H1 (cell line): Measurements from ENCODE around the gene VSTM4. TPM values are rescaled to one million over a fixed set of nuclear protein-coding genes. Genes with fewer than 3 reads are reported as not detected.
A peak's percentile ranks its signal among the peaks of the same experiment; 100 is the strongest.

Experiments
- CTCF ChIA-PET: fragments of 300-600 bp; sonication (Branson Sonifier 250); formaldehyde crosslinking; loops from one replicate; lab custom pipeline; 2021; ENCODE audit not compliant: partially characterized antibody; lab: Charles Lee
- POLR2A ChIA-PET: fragments of 300-600 bp; sonication (Branson Sonifier 250); formaldehyde crosslinking; loops from one replicate; lab custom pipeline; 2021; ENCODE audit warnings: inconsistent platforms; ENCODE audit not compliant: partially characterized antibody; lab: Charles Lee
- DNase-seq, 2 experiments: peaks; one replicate each; pipeline versions ENCODE4 v3.0.0 to v3.0.0-alpha.2; 2010 to 2022; ENCODE audit warnings: low spot score in 2 of 2, low read depth in 1 of 2, mixed read lengths in 1 of 2
- FAIRE-seq: peaks from 2 replicates; lab custom pipeline; 2011; peaks lifted over from hg19 to GRCh38; lab: Jason Lieb, UNC
- H2AFZ ChIP-seq: 2 replicates; pipeline ENCODE4 v1.8.1; 2012; ENCODE audit warnings: low read length, inconsistent platforms
- H2AK5ac ChIP-seq: 2 replicates; pipeline ENCODE4 v1.6.1; 2013; ENCODE audit warnings: low read depth, low read length
- H2BK120ac ChIP-seq: replicated peaks from 2 replicates; pipeline ENCODE3; 2013; ENCODE audit warnings: low read depth, low read length, inconsistent platforms
- H2BK12ac ChIP-seq: 2 replicates; pipeline ENCODE4 v1.6.1; 2013; ENCODE audit warnings: low read depth, low read length
- H2BK15ac ChIP-seq: 2 replicates; pipeline ENCODE4 v1.6.1; 2013; ENCODE audit warnings: low read length
- H2BK20ac ChIP-seq: 2 replicates; pipeline ENCODE4 v1.6.1; 2013; ENCODE audit warnings: low read length
- H2BK5ac ChIP-seq: 2 replicates; pipeline ENCODE4 v1.6.1; 2013; ENCODE audit warnings: low read depth, low read length
- H3K14ac ChIP-seq: 2 replicates; pipeline ENCODE4 v1.6.1; 2013; ENCODE audit warnings: inconsistent platforms; ENCODE audit not compliant: insufficient read length
- H3K18ac ChIP-seq: 2 replicates; pipeline ENCODE4 v1.6.1; 2013; ENCODE audit warnings: low read length; ENCODE audit errors: extremely low read depth
- H3K23ac ChIP-seq: 2 replicates; pipeline ENCODE4 v1.6.1; 2013; ENCODE audit warnings: inconsistent platforms; ENCODE audit not compliant: insufficient read length
- H3K23me2 ChIP-seq: 2 replicates; pipeline ENCODE4 v1.6.1; 2013; ENCODE audit warnings: low read depth, low read length
- H3K27ac ChIP-seq: 2 replicates; pipeline ENCODE4 v1.6.1; 2011; ENCODE audit warnings: low read depth, low read length, inconsistent platforms
- H3K27me3 ChIP-seq, 4 experiments: replicated peaks in 1 of 4; 1 replicate in 1 of 4; 2 replicates in 3 of 4; pipeline versions ENCODE4 v1.6.1 to v1.8.1; 2011 to 2013; ENCODE audit warnings: low read length in 3 of 4, mild to moderate bottlenecking in 3 of 4, inconsistent platforms in 2 of 4, mixed read lengths in 2 of 4, moderate library complexity in 1 of 4; ENCODE audit not compliant: control insufficient read depth in 3 of 4, insufficient read depth in 3 of 4; ENCODE audit errors: extremely low read depth in 1 of 4
- H3K36me3 ChIP-seq, 4 experiments: 2 replicates each; pipeline versions ENCODE4 v1.6.1 to v1.8.1; 2011 to 2013; ENCODE audit warnings: mild to moderate bottlenecking in 4 of 4, low read length in 3 of 4, moderate library complexity in 2 of 4, control low read depth in 1 of 4, inconsistent platforms in 1 of 4; ENCODE audit not compliant: insufficient read depth in 4 of 4, control insufficient read depth in 2 of 4
- H3K4ac ChIP-seq: replicated peaks from 2 replicates; pipeline ENCODE3; 2013; ENCODE audit warnings: low read length, low read depth, mixed read lengths, inconsistent platforms; ENCODE audit not compliant: insufficient read length
- H3K4me1 ChIP-seq, 4 experiments: replicated peaks in 1 of 4; 1 replicate in 1 of 4; 2 replicates in 3 of 4; pipeline versions ENCODE4 v1.6.1 to v1.8.1; 2011 to 2013; ENCODE audit warnings: low read length in 3 of 4, inconsistent platforms in 2 of 4, mixed read lengths in 1 of 4; ENCODE audit not compliant: insufficient read depth in 4 of 4, control insufficient read depth in 3 of 4
- H3K4me2 ChIP-seq, 2 experiments: 2 replicates each; pipeline versions ENCODE4 v1.6.1 to v1.8.1; 2011 to 2013; ENCODE audit warnings: low read depth in 2 of 2, low read length in 2 of 2, control low read depth in 1 of 2, inconsistent platforms in 1 of 2, mild to moderate bottlenecking in 1 of 2; ENCODE audit not compliant: insufficient read depth in 1 of 2
- H3K4me3 ChIP-seq, 4 experiments: fragments of 200-600, 300-600 bp in 1 of 4; sonication (generic), shearing (Covaris generic), sonication (Bioruptor Twin) in 1 of 4; 2 replicates each; pipeline versions ENCODE4 v1.5.1 to v1.8.1; 2011 to 2016; ENCODE audit warnings: low read length in 4 of 4, low read depth in 3 of 4, control low read depth in 2 of 4, inconsistent platforms in 2 of 4, mild to moderate bottlenecking in 2 of 4, mixed read lengths in 1 of 4, moderate library complexity in 1 of 4; ENCODE audit not compliant: insufficient read depth in 2 of 4; ENCODE audit errors: extremely low read depth in 1 of 4
- H3K56ac ChIP-seq: replicated peaks from 2 replicates; pipeline ENCODE3; 2013; ENCODE audit warnings: low read depth, mild to moderate bottlenecking, mixed read lengths, low read length, inconsistent platforms; ENCODE audit not compliant: insufficient read length
- H3K79me1 ChIP-seq: 2 replicates; pipeline ENCODE4 v1.6.1; 2013; ENCODE audit warnings: low read depth, low read length, control low read depth
- H3K79me2 ChIP-seq, 2 experiments: 2 replicates each; pipeline versions ENCODE4 v1.6.1 to v1.8.1; 2012 to 2013; ENCODE audit warnings: low read length in 2 of 2, mild to moderate bottlenecking in 2 of 2, inconsistent platforms in 1 of 2; ENCODE audit not compliant: insufficient read depth in 2 of 2, control insufficient read depth in 1 of 2
- H3K9ac ChIP-seq, 4 experiments: replicated peaks in 1 of 4; 1 replicate in 1 of 4; 2 replicates in 3 of 4; pipeline versions ENCODE4 v1.6.1 to v1.8.1; 2011 to 2013; ENCODE audit warnings: low read depth in 3 of 4, low read length in 3 of 4, control low read depth in 2 of 4, mild to moderate bottlenecking in 2 of 4, moderate library complexity in 2 of 4, inconsistent platforms in 1 of 4; ENCODE audit errors: extremely low read depth in 1 of 4
- H3K9me3 ChIP-seq, 2 experiments: 2 replicates each; pipeline versions ENCODE4 v1.6.1 to v1.8.1; 2012 to 2013; ENCODE audit warnings: mild to moderate bottlenecking in 2 of 2, moderate library complexity in 2 of 2, control low read depth in 1 of 2, inconsistent platforms in 1 of 2, low read depth in 1 of 2, low read length in 1 of 2, mixed read lengths in 1 of 2; ENCODE audit not compliant: insufficient read depth in 2 of 2
- H4K20me1 ChIP-seq, 2 experiments: replicated peaks in 1 of 2; 2 replicates each; pipeline versions ENCODE3 to v1.8.1; 2011 to 2013; ENCODE audit warnings: inconsistent platforms in 2 of 2, low read length in 2 of 2, mild to moderate bottlenecking in 1 of 2; ENCODE audit not compliant: insufficient read depth in 2 of 2, control insufficient read depth in 1 of 2
- H4K5ac ChIP-seq: 2 replicates; pipeline ENCODE4 v1.6.1; 2013; ENCODE audit warnings: low read length, low read depth, mixed read lengths, inconsistent platforms; ENCODE audit not compliant: insufficient read length
- H4K8ac ChIP-seq: 2 replicates; pipeline ENCODE4 v1.8.0; 2013; ENCODE audit warnings: mild to moderate bottlenecking, moderate library complexity, low read length, inconsistent platforms; ENCODE audit not compliant: insufficient read depth; ENCODE audit errors: extremely low read depth
- H4K91ac ChIP-seq: replicated peaks from 2 replicates; pipeline ENCODE3; 2013; ENCODE audit warnings: low read length, mixed read lengths, inconsistent platforms; ENCODE audit not compliant: insufficient read length
- ATF2 ChIP-seq: IDR thresholded peaks from 2 replicates; pipeline ENCODE4 v1.6.1; 2012; ENCODE audit warnings: low read length, inconsistent platforms
- BCL11A ChIP-seq, 2 experiments: IDR thresholded peaks; one replicate each; pipeline ENCODE4 v1.6.1; 2011; ENCODE audit warnings: low read depth in 2 of 2, low read length in 2 of 2, mild to moderate bottlenecking in 2 of 2
- CBX5 ChIP-seq: fragments of 300-800, 300-1000 bp; sonication (generic); IDR thresholded peaks from 2 replicates; pipeline ENCODE4 v1.7.1; 2016; ENCODE audit warnings: antibody characterized with exemption, low read length, low read depth
- CEBPB ChIP-seq: IDR thresholded peaks from 2 replicates; pipeline ENCODE4 v1.6.1; 2012; ENCODE audit warnings: low read depth, low read length
- CTCF ChIP-seq, 3 experiments: IDR thresholded peaks; 1 replicate in 2 of 3; 2 replicates in 1 of 3; pipeline versions ENCODE4 v1.5.1 to v1.6.1; 2011; ENCODE audit warnings: low read length in 3 of 3, mild to moderate bottlenecking in 3 of 3, inconsistent platforms in 2 of 3, low read depth in 1 of 3, moderate library complexity in 1 of 3; ENCODE audit not compliant: insufficient read depth in 1 of 3; ENCODE audit errors: control extremely low read depth in 1 of 3
- JUN ChIP-seq: IDR thresholded peaks from 2 replicates; pipeline ENCODE4 v1.6.1; 2011; ENCODE audit warnings: low read depth, mild to moderate bottlenecking, improper control_type of control experiment, low read length
- SP2 ChIP-seq: IDR thresholded peaks from 2 replicates; pipeline ENCODE4 v1.6.1; 2012; ENCODE audit warnings: mild to moderate bottlenecking, low read length, inconsistent platforms
- SUZ12 ChIP-seq: fragments of 200-600 bp; sonication (generic); IDR thresholded peaks from 2 replicates; pipeline ENCODE4 v1.6.1; 2012; ENCODE audit warnings: mild to moderate bottlenecking, inconsistent platforms, low read length, moderate library complexity, mixed read lengths
- WGBS, 2 experiments: shearing (Covaris generic) in 1 of 2; methylation state at CpG; one replicate each; pipeline versions ENCODE4 v1.1.6 to v1.1.7; 2013 to 2015; ENCODE audit warnings: low lambda C conversion rate in 2 of 2, mixed read lengths in 2 of 2, inconsistent platforms in 1 of 2, low coverage in 1 of 2, missing lambda C conversion rate in 1 of 2; ENCODE audit not compliant: insufficient replicate concordance in 2 of 2, insufficient coverage in 1 of 2, insufficient read length in 1 of 2; ENCODE audit errors: extremely low coverage in 1 of 2, missing lambda C conversion rate in 1 of 2; 5-methylcytosine and 5-hydroxymethylcytosine counted together
- polyA plus RNA-seq, 7 experiments: library from polyadenylated mRNA; depleted of rRNA in 3 of 7; stranded (reverse) in 5 of 7; unstranded in 2 of 7; fragments of >200 nt in 5 of 7; fragments of 200-250 nt in 2 of 7; gene quantifications; 1 replicate in 5 of 7; 2 replicates in 1 of 7; 4 replicates in 1 of 7; pipeline versions ENCODE4 v1.2.1 to v1.2.3, GENCODE V29; 2011 to 2013; ENCODE audit warnings: missing spikeins in 2 of 7, mixed read lengths in 2 of 7
- total RNA-seq: library from RNA; stranded (reverse); fragmentation: NEBNext Ultra II Directional; extraction: Animal tissue kit (Norgen Biotek cat#: 25700); gene quantifications from 2 replicates; pipeline ENCODE4 v1.2.1, GENCODE V29; 2021
- TF ChIP-seq, protein P1 (sequence below): IDR thresholded peaks from 2 replicates; pipeline ENCODE4 v1.6.1; 2011; ENCODE audit warnings: low read length, improper control_type of control experiment

The VSTM4 gene
- total and polyA plus RNA-seq, 2 of the 8 experiments (the other 6 are each of a cell fraction or from before 2014, with no cell fraction given) = 0.48 to 0.73 TPM

DNA sequence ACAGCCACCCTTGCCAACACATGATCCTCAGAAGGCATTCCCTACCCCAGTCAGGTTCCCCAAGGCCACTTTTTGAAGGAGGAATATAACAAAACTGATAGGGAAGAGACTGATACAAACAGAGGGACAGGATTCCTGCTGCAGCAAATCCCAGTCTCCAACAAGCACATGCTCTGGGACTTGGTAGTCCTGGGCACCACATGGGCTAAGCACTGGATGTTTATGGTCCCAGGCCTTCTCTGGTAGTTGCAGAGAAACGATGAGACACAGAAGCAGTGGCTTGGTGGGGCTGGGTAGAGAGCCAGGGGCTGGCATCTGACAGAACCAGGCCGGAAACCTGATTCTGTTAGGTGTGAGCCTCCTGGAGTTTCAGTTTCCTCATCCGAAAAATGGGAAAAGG, 3.2 kb downstream of the VSTM4 start:
- Histone ChIP-seq H3K36me3 (no peaks in the 10 kb centered on the region), H4K91ac (no peak overlapping the region), H3K9ac (no peak overlapping the region), H3K4me2 (no peak overlapping the region), H2BK5ac (no peak overlapping the region), H3K79me1 (no peaks in the 10 kb centered on the region), H3K14ac (no peak overlapping the region), H2AFZ (no peak overlapping the region), H3K79me2 (no peaks in the 10 kb centered on the region), H3K56ac (no peak overlapping the region), H3K4me1 (no peaks in the 10 kb centered on the region), H2AK5ac (0 out of 2 replicates have a peak overlapping the region, but pooled peaks have one; percentile 13), H2BK20ac (no peak overlapping the region), H3K4me3 (no peak overlapping the region), H3K23ac (no peak overlapping the region), H2BK120ac (no peak overlapping the region), H3K9me3 (no peaks in the 10 kb centered on the region), H2BK12ac (no peak overlapping the region), H4K8ac (no peak overlapping the region), H3K27ac (no peak overlapping the region), H3K4ac (no peak overlapping the region), H3K27me3 (peaks cover 0 to 11% (median 6%) of the 10 kb centered on the region in 4 experiments; a peak in 5 of 7 replicates), H4K20me1 (no peaks in the 10 kb centered on the region), H3K23me2 (peaks cover 3% of the 10 kb centered on the region; the same call in 1 of the 2 replicates), H3K18ac (no peak overlapping the region), H2BK15ac (no peak overlapping the region), H4K5ac (no peak overlapping the region)
- 85% methylated on average over 3 of the region's 3 CpGs; no CpG with 5 or more reads in 1 of the 2 experiments for WGBS, 2 experiments
- ChIA-PET POLR2A (no interaction called here), CTCF (interaction anchor here (1.0 kb wide), 1 partner anchor 22 kb away, joined by 3 read pairs; no protein-coding TSS in a partner anchor)
- DNase-seq = peak in 1 of 2 experiments; percentile 20
- FAIRE-seq = no peak
- TF ChIP-seq ATF2 (no peak), CEBPB (no peak), JUN (no peak), BCL11A (IDR thresholded peaks at IDR 0.05; ENCODE audit: low read depth in 2 of 2, low read length in 2 of 2) (no peak), SP2 (no peak), CTCF (IDR thresholded peaks at IDR 0.05; ENCODE audit: control extremely low read depth in 1 of 3, insufficient read depth in 1 of 3, low read depth in 1 of 3, low read length in 3 of 3) (no peak), CBX5 (no peak), SUZ12 (no peak)
- TF ChIP-seq, protein P1, sequence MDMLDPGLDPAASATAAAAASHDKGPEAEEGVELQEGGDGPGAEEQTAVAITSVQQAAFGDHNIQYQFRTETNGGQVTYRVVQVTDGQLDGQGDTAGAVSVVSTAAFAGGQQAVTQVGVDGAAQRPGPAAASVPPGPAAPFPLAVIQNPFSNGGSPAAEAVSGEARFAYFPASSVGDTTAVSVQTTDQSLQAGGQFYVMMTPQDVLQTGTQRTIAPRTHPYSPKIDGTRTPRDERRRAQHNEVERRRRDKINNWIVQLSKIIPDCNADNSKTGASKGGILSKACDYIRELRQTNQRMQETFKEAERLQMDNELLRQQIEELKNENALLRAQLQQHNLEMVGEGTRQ = no peak
